ENCODE results near the gene SNX25. TPM values are rescaled to one million over a fixed set of nuclear protein-coding genes. Genes with fewer than 3 reads are reported as not detected.

Gene SNX25
- total RNA-seq, 1 donor from 2014 or later: 40.6 TPM

GRCh38 chr4:185351691-185352090, 142.3 kb downstream of the SNX25 start:
- DNase-seq (ENCODE audit: low read depth): no peak
- H3K4me3 ChIP-seq (ENCODE audit: low read depth, low read length): no peak overlapping the region
- no peak for TF ChIP-seq CTCF (conservative IDR thresholded peaks at IDR 0.05; ENCODE audit: low read depth, low read length)

DNA sequence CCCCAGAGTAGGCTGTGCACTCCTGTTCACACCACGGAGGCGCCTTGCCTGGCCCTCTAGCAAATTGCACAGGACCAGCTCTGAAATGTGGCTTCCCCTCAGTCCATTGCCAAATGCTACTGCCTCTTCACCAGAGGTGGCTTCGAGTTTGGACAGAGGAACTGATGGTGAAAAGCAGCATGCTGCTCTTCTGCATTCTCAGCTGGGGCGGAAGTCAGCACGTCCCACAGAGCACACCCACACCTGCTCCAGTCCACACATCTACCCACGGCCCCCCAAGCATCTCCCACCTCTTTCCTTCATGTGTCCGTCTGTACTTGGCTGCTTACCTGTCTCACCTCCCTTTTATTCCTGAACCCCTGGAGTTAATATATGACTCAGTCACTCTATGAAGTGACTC, 142.8 kb downstream of the SNX25 start:
- no peak for TF ChIP-seq CTCF (conservative IDR thresholded peaks at IDR 0.05; ENCODE audit: low read depth, low read length)
- H3K4me3 ChIP-seq (ENCODE audit: low read depth, low read length): no peak overlapping the region
- no peak for DNase-seq (ENCODE audit: low read depth)

GRCh38 chr4:185352741-185353140, 143.3 kb downstream of the SNX25 start:
- no peak overlapping the region for H3K4me3 ChIP-seq (ENCODE audit: low read depth, low read length)
- TF ChIP-seq CTCF (conservative IDR thresholded peaks at IDR 0.05; ENCODE audit: low read depth, low read length): no peak

DNA sequence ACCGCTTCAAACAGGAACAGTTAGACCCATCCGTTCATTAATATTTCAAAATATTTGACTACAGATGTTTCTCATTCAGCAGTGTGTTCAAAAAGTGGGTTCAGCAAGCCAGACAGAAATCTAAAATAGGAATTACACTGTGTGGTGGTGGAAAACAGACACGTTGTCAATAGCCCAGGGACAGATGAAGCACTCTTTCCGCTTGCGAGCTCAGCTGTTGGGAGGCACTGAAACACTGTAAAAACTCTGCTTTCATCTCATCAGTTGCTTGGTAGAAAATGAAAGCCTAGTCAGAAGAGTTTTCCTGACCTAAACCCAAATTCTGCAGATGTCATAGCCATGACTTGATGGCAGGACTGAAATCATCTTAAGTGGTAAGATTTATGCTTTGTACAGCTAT, 147.8 kb downstream of the SNX25 start:
- no peak for TF ChIP-seq CTCF (conservative IDR thresholded peaks at IDR 0.05; ENCODE audit: low read depth, low read length)
- no peak for DNase-seq (ENCODE audit: low read depth)
- H3K4me3 ChIP-seq (ENCODE audit: low read depth, low read length): no peak overlapping the region

More at GRCh38 chr4:185352741-185353140, 143.3 kb downstream of the SNX25 start:
- DNase-seq (ENCODE audit: low read depth): no peak

- no peak for TF ChIP-seq CTCF (conservative IDR thresholded peaks at IDR 0.05; ENCODE audit: low read depth, low read length)
- H3K4me3 ChIP-seq (ENCODE audit: low read depth, low read length): no peak overlapping the region
- DNase-seq (ENCODE audit: low read depth): no peak
These were observed 148.5 kb downstream of the SNX25 start for GRCh38 chr4:185357733-185358440.

GRCh38 chr4:185358514-185358913, 149.1 kb downstream of the SNX25 start:
- H3K4me3 ChIP-seq (ENCODE audit: low read depth, low read length): no peak overlapping the region
- DNase-seq (ENCODE audit: low read depth): no peak
- no peak for TF ChIP-seq CTCF (conservative IDR thresholded peaks at IDR 0.05; ENCODE audit: low read depth, low read length)

- no peak overlapping the region for H3K4me3 ChIP-seq (ENCODE audit: low read depth, low read length)
- TF ChIP-seq CTCF (conservative IDR thresholded peaks at IDR 0.05; ENCODE audit: low read depth, low read length): no peak
- no peak for DNase-seq (ENCODE audit: low read depth)
These were observed 149.6 kb downstream of the SNX25 start for GRCh38 chr4:185358959-185359358.
